NCI-H460 (cell line): ENCODE data around the gene ATP1A4. TPM values are rescaled to one million over a fixed set of nuclear protein-coding genes. Genes with fewer than 3 reads are reported as not detected.

ENCODE experiments used
- DNase-seq: peaks from one replicate; pipeline ENCODE4 v3.0.0-alpha.2; 2016; ENCODE audit warnings: low read depth; ENCODE audit errors: extremely low read depth
- total RNA-seq: library from RNA; depleted of rRNA; stranded (reverse); fragments of >200 nt; shearing (Covaris generic); gene quantifications from 2 replicates; pipeline ENCODE4 v1.2.3, GENCODE V29; 2014; rRNA removed

ATP1A4 gene
- total RNA-seq, 1 experiment from 2014 or later = not detected

GRCh38 chr1:160221089-160221488, 69.7 kb downstream of the ATP1A4 start:
- no peak for DNase-seq

GRCh38 chr1:160222546-160222945, 71.1 kb downstream of the ATP1A4 start:
- no peak for DNase-seq

GRCh38 chr1:160224606-160225005, 73.2 kb downstream of the ATP1A4 start:
- DNase-seq = no peak

GRCh38 chr1:160225345-160225744, 73.9 kb downstream of the ATP1A4 start:
- DNase-seq = no peak

GRCh38 chr1:160226623-160227022, 75.2 kb downstream of the ATP1A4 start:
- DNase-seq = no peak

GRCh38 chr1:160227034-160227433, 75.6 kb downstream of the ATP1A4 start:
- DNase-seq = no peak

GRCh38 chr1:160227561-160227960, 76.2 kb downstream of the ATP1A4 start:
- DNase-seq = no peak

- DNase-seq = no peak
Observed at GRCh38 chr1:160228431-160228830, 77.0 kb downstream of the ATP1A4 start.

- no peak for DNase-seq
Observed at GRCh38 chr1:160232911-160233310, 81.5 kb downstream of the ATP1A4 start.

Other genes with a start within 250 kb of the ATP1A4 start
- gene TAGLN2, start 226.1 kb upstream of the ATP1A4 start, total RNA-seq = 137 and 138 TPM in 2 replicates
- gene IGSF9, start 206.0 kb upstream of the ATP1A4 start, total RNA-seq = not detected in 2 replicates
- gene SLAMF9, start 197.4 kb upstream of the ATP1A4 start, total RNA-seq = not detected in 2 replicates
- 6.9 and 7.2 TPM in 2 replicates for gene PIGM, start 119.6 kb upstream of the ATP1A4 start, total RNA-seq
- not detected in 2 replicates for gene KCNJ10, start 81.4 kb upstream of the ATP1A4 start, total RNA-seq
- not detected in 2 replicates for gene KCNJ9, start 70.1 kb upstream of the ATP1A4 start, total RNA-seq
- 22.4 and 23.1 TPM in 2 replicates for gene IGSF8, start 53.0 kb upstream of the ATP1A4 start, total RNA-seq
- gene ATP1A2, start 35.8 kb upstream of the ATP1A4 start, total RNA-seq = 0.07 and 0.12 TPM in 2 replicates
- gene CASQ1, start 39.0 kb downstream of the ATP1A4 start, total RNA-seq = not detected in 2 replicates
- gene PEA15, start 53.8 kb downstream of the ATP1A4 start, total RNA-seq = 57.5 and 63.5 TPM in 2 replicates
- gene DCAF8, start 110.9 kb downstream of the ATP1A4 start, total RNA-seq = 90.9 and 125 TPM in 2 replicates
- gene PEX19, start 133.5 kb downstream of the ATP1A4 start, total RNA-seq = 52.1 and 53.6 TPM in 2 replicates
- 163 and 184 TPM in 2 replicates for gene COPA, start 191.6 kb downstream of the ATP1A4 start, total RNA-seq
- 129 and 144 TPM in 2 replicates for gene NCSTN, start 191.8 kb downstream of the ATP1A4 start, total RNA-seq
- 0.27 TPM in 1 of 2 replicates, not detected in the other for gene NHLH1, start 215.5 kb downstream of the ATP1A4 start, total RNA-seq
- 0.02 TPM in 1 of 2 replicates, not detected in the other for gene VANGL2, start 249.0 kb downstream of the ATP1A4 start, total RNA-seq